ENCODE data around the gene RNF217. TPM values are rescaled to one million over a fixed set of nuclear protein-coding genes. Genes with fewer than 3 reads are reported as not detected.
"Not testable (repeated sequence)": the region's sequence is repeated elsewhere in the genome, so short reads cannot be mapped to it uniquely, and the experiment has no call there.

The RNF217 gene
- total RNA-seq, 4 donors from 2014 or later: 4.5 to 15.5 (median 12.4) TPM

GRCh38 chr6:125025164-125025854, 63.1 kb downstream of the RNF217 start:
- in situ Hi-C loops (cut with MboI; ENCODE audit: low sequenced_read_pairs in 4 of 4) (no loop called here), intact Hi-C loops (cut with DNase I; ENCODE audit: low total_unique reads) (no loop called here)
- Histone ChIP-seq H3K4me3 (no peak overlapping the region), H3K9me3 (no peaks in the 10 kb centered on the region), H3K36me3 (no peaks in the 10 kb centered on the region), H3K27me3 (no peaks in the 10 kb centered on the region), H3K27ac (no peak overlapping the region), H3K4me1 (peaks cover 12 to 21% of the 10 kb centered on the region in 2 donors)
- DNase-seq (no peak), ATAC-seq (no peak)
- no peak for TF ChIP-seq POLR2A (IDR thresholded peaks at IDR 0.05)
- TF ChIP-seq, protein P1, sequence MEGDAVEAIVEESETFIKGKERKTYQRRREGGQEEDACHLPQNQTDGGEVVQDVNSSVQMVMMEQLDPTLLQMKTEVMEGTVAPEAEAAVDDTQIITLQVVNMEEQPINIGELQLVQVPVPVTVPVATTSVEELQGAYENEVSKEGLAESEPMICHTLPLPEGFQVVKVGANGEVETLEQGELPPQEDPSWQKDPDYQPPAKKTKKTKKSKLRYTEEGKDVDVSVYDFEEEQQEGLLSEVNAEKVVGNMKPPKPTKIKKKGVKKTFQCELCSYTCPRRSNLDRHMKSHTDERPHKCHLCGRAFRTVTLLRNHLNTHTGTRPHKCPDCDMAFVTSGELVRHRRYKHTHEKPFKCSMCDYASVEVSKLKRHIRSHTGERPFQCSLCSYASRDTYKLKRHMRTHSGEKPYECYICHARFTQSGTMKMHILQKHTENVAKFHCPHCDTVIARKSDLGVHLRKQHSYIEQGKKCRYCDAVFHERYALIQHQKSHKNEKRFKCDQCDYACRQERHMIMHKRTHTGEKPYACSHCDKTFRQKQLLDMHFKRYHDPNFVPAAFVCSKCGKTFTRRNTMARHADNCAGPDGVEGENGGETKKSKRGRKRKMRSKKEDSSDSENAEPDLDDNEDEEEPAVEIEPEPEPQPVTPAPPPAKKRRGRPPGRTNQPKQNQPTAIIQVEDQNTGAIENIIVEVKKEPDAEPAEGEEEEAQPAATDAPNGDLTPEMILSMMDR (IDR thresholded peaks at IDR 0.05 in 4 of 5, conservative IDR thresholded peaks at IDR 0.05 in 1 of 5): no peak

GRCh38 chr6:125027287-125027686, 65.0 kb downstream of the RNF217 start:
- no peak for TF ChIP-seq POLR2A (IDR thresholded peaks at IDR 0.05)
- TF ChIP-seq, protein P1 (IDR thresholded peaks at IDR 0.05 in 4 of 5, conservative IDR thresholded peaks at IDR 0.05 in 1 of 5): no peak
- Histone ChIP-seq H3K27me3 (no peaks in the 10 kb centered on the region), H3K27ac (no peak overlapping the region), H3K36me3 (no peaks in the 10 kb centered on the region), H3K4me3 (no peak overlapping the region), H3K9me3 (no peaks in the 10 kb centered on the region), H3K4me1 (peaks cover 2 to 5% of the 10 kb centered on the region in 2 donors)
- ATAC-seq (no peak), DNase-seq (no peak)
- intact Hi-C loops (cut with DNase I; ENCODE audit: low total_unique reads): no loop called here
- in situ Hi-C loops (cut with MboI; ENCODE audit: low sequenced_read_pairs in 4 of 4): no loop called here

DNA sequence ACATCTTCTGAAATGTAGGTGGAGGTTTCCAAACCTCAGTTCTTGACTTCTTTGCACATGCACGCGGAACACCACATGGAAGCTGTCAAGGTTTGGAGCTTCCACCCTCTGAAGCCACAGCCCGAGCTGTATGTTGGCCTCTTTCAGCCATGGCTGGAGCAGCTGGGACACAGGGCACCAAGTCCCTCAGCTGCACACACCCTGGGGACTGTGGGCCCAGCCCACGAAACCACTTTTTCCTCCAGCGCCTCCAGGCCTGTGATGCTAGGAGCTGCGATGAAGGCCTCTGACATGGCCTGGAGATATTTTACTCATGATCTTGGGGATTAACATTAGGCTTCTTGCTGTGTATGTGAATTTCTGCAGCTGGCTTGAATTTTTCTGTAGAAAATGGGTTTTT, 68.7 kb downstream of the RNF217 start:
- no peak for DNase-seq
- Histone ChIP-seq H3K9me3 (no peaks in the 10 kb centered on the region), H3K27ac (no peak overlapping the region), H3K4me3 (no peak overlapping the region), H3K4me1 (no peaks in the 10 kb centered on the region), H3K36me3 (no peaks in the 10 kb centered on the region), H3K27me3 (no peaks in the 10 kb centered on the region)
- ATAC-seq: no peak
- no peak for TF ChIP-seq POLR2A (IDR thresholded peaks at IDR 0.05)
- TF ChIP-seq, protein P1 (IDR thresholded peaks at IDR 0.05 in 4 of 5, conservative IDR thresholded peaks at IDR 0.05 in 1 of 5): no peak
- in situ Hi-C loops (cut with MboI; ENCODE audit: low sequenced_read_pairs in 4 of 4) (no loop called here), intact Hi-C loops (cut with DNase I; ENCODE audit: low total_unique reads) (no loop called here)

DNA sequence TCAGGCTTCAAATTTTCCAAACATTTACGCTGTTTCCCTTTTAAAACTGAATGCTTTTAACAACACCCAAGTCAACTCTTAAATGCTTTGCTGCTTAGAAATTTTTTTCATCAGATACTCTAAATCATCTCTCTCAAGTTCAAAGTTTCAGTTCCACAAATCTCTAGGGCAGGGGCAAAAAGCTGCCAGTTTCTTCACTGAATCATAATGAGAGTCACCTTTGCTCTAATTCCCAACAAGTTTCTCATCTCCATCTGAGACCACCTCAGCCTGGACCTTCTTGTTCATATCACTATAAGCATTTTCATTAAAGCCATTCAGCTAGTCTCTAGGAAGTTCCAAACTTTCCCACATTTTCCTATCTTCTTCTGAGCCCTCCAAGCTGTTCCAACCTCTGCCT, 69.1 kb downstream of the RNF217 start:
- DNase-seq: no peak

GRCh38 chr6:125034929-125035328, 72.7 kb downstream of the RNF217 start:
- H3K36me3 ChIP-seq; ATAC-seq; H3K4me1 ChIP-seq; H3K27ac ChIP-seq; H3K27me3 ChIP-seq; DNase-seq; intact Hi-C loops (cut with DNase I; ENCODE audit: low total_unique reads); in situ Hi-C loops (cut with MboI; ENCODE audit: low sequenced_read_pairs in 4 of 4); H3K9me3 ChIP-seq; H3K4me3 ChIP-seq: not testable (repeated sequence)

More for the DNA sequence above, 69.1 kb downstream of the RNF217 start:
- Histone ChIP-seq H3K27ac (no peak overlapping the region), H3K4me1 (no peaks in the 10 kb centered on the region), H3K27me3 (no peaks in the 10 kb centered on the region), H3K4me3 (no peak overlapping the region), H3K9me3 (no peaks in the 10 kb centered on the region), H3K36me3 (no peaks in the 10 kb centered on the region)
- in situ Hi-C loops (cut with MboI; ENCODE audit: low sequenced_read_pairs in 4 of 4) (no loop called here), intact Hi-C loops (cut with DNase I; ENCODE audit: low total_unique reads) (no loop called here)
- no peak for ATAC-seq
- TF ChIP-seq, protein P1 (IDR thresholded peaks at IDR 0.05 in 4 of 5, conservative IDR thresholded peaks at IDR 0.05 in 1 of 5): no peak
- no peak for TF ChIP-seq POLR2A (IDR thresholded peaks at IDR 0.05)

GRCh38 chr6:125036486-125036885, 74.2 kb downstream of the RNF217 start:
- ATAC-seq; intact Hi-C loops (cut with DNase I; ENCODE audit: low total_unique reads): not testable (repeated sequence)

More at GRCh38 chr6:125036486-125036885, 74.2 kb downstream of the RNF217 start:
- H3K27me3 ChIP-seq; H3K4me1 ChIP-seq; in situ Hi-C loops (cut with MboI; ENCODE audit: low sequenced_read_pairs in 4 of 4); DNase-seq; H3K4me3 ChIP-seq; H3K27ac ChIP-seq; H3K9me3 ChIP-seq; H3K36me3 ChIP-seq: not testable (repeated sequence)
